Osteoblast (primary cell): ENCODE measurements around the gene NTHL1. TPM values are rescaled to one million over a fixed set of nuclear protein-coding genes. Genes with fewer than 3 reads are reported as not detected.

ENCODE experiments used
- DNase-seq: peaks from one replicate; pipeline ENCODE4 v3.0.0; 2011; ENCODE audit warnings: low spot score, mixed read lengths; ENCODE audit not compliant: insufficient read length; ENCODE audit errors: missing footprints
- H2AFZ ChIP-seq: 2 replicates; pipeline ENCODE4 v1.6.0; 2011; ENCODE audit warnings: mild to moderate bottlenecking, low read length
- H3K27ac ChIP-seq: 2 replicates; pipeline ENCODE4 v1.5.1; 2011; ENCODE audit warnings: mild to moderate bottlenecking, low read depth, low read length, moderate library complexity
- H3K27me3 ChIP-seq: 2 replicates; pipeline ENCODE4 v1.6.0; 2012; ENCODE audit warnings: mild to moderate bottlenecking, control low read depth, inconsistent platforms, low read length, moderate library complexity; ENCODE audit not compliant: insufficient read depth
- H3K36me3 ChIP-seq: 2 replicates; pipeline ENCODE4 v1.5.1; 2011; ENCODE audit warnings: mild to moderate bottlenecking, low read length, control low read depth, moderate library complexity; ENCODE audit not compliant: insufficient read depth
- H3K4me1 ChIP-seq: 2 replicates; pipeline ENCODE4 v1.5.1; 2011; ENCODE audit warnings: mild to moderate bottlenecking, low read length, control low read depth, moderate library complexity; ENCODE audit not compliant: insufficient read depth
- H3K4me2 ChIP-seq: 2 replicates; pipeline ENCODE4 v1.6.0; 2011; ENCODE audit warnings: mild to moderate bottlenecking, low read length; ENCODE audit not compliant: insufficient read depth
- H3K4me3 ChIP-seq: fragments of 200-600 bp; sonication (generic); 3 replicates; pipeline ENCODE4 v1.5.1; 2012; ENCODE audit warnings: mild to moderate bottlenecking, low read length, inconsistent platforms; ENCODE audit not compliant: insufficient read depth
- H3K79me2 ChIP-seq: 2 replicates; pipeline ENCODE4 v1.6.0; 2012; ENCODE audit warnings: mild to moderate bottlenecking, low read length, control low read depth, inconsistent platforms; ENCODE audit not compliant: insufficient read depth
- H3K9me3 ChIP-seq: 2 replicates; pipeline ENCODE4 v1.5.1; 2011; ENCODE audit warnings: low read depth, low read length, control low read depth
- H4K20me1 ChIP-seq: 2 replicates; pipeline ENCODE4 v1.6.0; 2012; ENCODE audit warnings: mild to moderate bottlenecking, low read length, control low read depth; ENCODE audit not compliant: insufficient read depth
- CTCF ChIP-seq: IDR thresholded peaks from 2 replicates; pipeline ENCODE4 v1.5.1; 2011; ENCODE audit warnings: mild to moderate bottlenecking, low read depth, low read length, moderate library complexity; ENCODE audit errors: extremely low read depth
- total RNA-seq: library from RNA; depleted of rRNA; stranded (reverse); fragments of >200 nt; gene quantifications from 2 replicates; pipeline ENCODE4 v1.2.3, GENCODE V29; 2012

Gene NTHL1
- total RNA-seq, 1 donor, result 22.8 TPM

DNA sequence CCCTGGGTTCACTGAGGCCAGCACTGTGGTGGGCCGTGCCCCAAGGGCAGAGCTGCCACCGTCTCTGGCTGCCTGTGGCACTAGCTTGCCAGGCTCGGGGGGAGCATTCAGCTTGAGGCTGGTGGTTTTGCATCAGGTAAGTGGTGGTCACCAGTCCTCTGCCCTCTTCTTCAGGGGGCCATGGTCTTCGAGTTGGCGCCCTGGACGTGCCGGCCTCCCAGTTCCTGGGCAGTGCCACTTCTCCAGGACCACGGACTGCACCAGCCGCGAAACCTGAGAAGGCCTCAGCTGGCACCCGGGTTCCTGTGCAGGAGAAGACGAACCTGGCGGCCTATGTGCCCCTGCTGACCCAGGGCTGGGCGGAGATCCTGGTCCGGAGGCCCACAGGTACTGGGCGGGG, 32.4 kb upstream of the NTHL1 start:
- Histone ChIP-seq H2AFZ (no peak overlapping the region), H4K20me1 (peaks cover 8% of the 10 kb centered on the region), H3K9me3 (no peaks in the 10 kb centered on the region), H3K4me3 (no peak overlapping the region), H3K4me2 (no peak overlapping the region), H3K27ac (no peak overlapping the region), H3K27me3 (no peaks in the 10 kb centered on the region), H3K36me3 (peaks cover 31% of the 10 kb centered on the region), H3K79me2 (no peaks in the 10 kb centered on the region), H3K4me1 (no peaks in the 10 kb centered on the region)
- no peak for TF ChIP-seq CTCF
- no peak for DNase-seq

GRCh38 chr16:2079311-2079800, 31.7 kb upstream of the NTHL1 start:
- H3K4me1 ChIP-seq, result no peaks in the 10 kb centered on the region
- peaks cover 8% of the 10 kb centered on the region for H4K20me1 ChIP-seq
- no peak overlapping the region for H3K4me3 ChIP-seq
- no peaks in the 10 kb centered on the region for H3K79me2 ChIP-seq
- no peak for TF ChIP-seq CTCF
- no peak overlapping the region for H3K27ac ChIP-seq
- no peak for DNase-seq
- no peaks in the 10 kb centered on the region for H3K9me3 ChIP-seq
- no peaks in the 10 kb centered on the region for H3K27me3 ChIP-seq
- H3K4me2 ChIP-seq, result no peak overlapping the region
- no peak overlapping the region for H2AFZ ChIP-seq
- peaks cover 31% of the 10 kb centered on the region for H3K36me3 ChIP-seq

GRCh38 chr16:2078691-2079090, 31.1 kb upstream of the NTHL1 start:
- DNase-seq, result no peak
- peaks cover 4% of the 10 kb centered on the region for H4K20me1 ChIP-seq
- peaks cover 35% of the 10 kb centered on the region for H3K36me3 ChIP-seq
- H3K27ac ChIP-seq, result no peak overlapping the region
- TF ChIP-seq CTCF, result no peak
- H3K9me3 ChIP-seq, result no peaks in the 10 kb centered on the region
- H3K4me1 ChIP-seq, result no peaks in the 10 kb centered on the region
- no peaks in the 10 kb centered on the region for H3K79me2 ChIP-seq
- no peak overlapping the region for H3K4me3 ChIP-seq
- H3K4me2 ChIP-seq, result no peak overlapping the region
- H2AFZ ChIP-seq, result no peak overlapping the region
- H3K27me3 ChIP-seq, result no peaks in the 10 kb centered on the region

DNA sequence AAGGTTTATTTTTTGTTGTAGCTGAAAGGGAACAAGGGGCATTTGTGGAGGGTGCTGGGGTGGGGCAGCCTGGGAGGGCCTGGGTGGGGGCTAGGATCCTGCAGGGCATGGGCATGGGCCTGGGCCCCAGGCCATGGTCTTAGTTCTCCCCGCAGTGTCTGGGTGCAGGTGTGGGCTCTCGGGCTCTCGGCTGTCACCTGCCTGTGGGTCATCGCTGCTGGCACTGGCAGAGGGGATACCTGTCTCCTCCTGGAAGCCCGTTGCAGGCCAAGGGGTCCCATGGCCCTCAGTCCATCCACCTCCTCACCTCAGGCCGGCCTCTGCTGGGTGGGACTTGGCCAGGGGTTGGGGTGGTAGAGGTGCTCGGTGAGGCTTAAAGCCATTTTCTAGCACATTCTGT, 30.5 kb upstream of the NTHL1 start:
- H4K20me1 ChIP-seq, result peaks cover 4% of the 10 kb centered on the region
- no peaks in the 10 kb centered on the region for H3K27me3 ChIP-seq
- H3K4me3 ChIP-seq, result no peak overlapping the region
- no peaks in the 10 kb centered on the region for H3K9me3 ChIP-seq
- no peaks in the 10 kb centered on the region for H3K79me2 ChIP-seq
- H2AFZ ChIP-seq, result no peak overlapping the region
- H3K36me3 ChIP-seq, result peaks cover 41% of the 10 kb centered on the region
- H3K27ac ChIP-seq, result no peak overlapping the region
- H3K4me1 ChIP-seq, result no peaks in the 10 kb centered on the region
- TF ChIP-seq CTCF, result no peak
- DNase-seq, result no peak
- no peak overlapping the region for H3K4me2 ChIP-seq
